Esophagus squamous epithelium (tissue), 5 donors: ENCODE measurements around the gene SEMA6D. TPM values are rescaled to one million over a fixed set of nuclear protein-coding genes. Genes with fewer than 3 reads are reported as not detected.

ENCODE experiments used
- DNase-seq: peaks from one replicate; lab custom pipeline; 2025; lab: John Stamatoyannopoulos, UW
- H3K27ac ChIP-seq, 4 donors: fragments of 200-600 bp; sonication (generic); one replicate each; pipeline ENCODE4 v1.5.1; 2016 to 2019; ENCODE audit warnings: mild to moderate bottlenecking in 1 of 4
- H3K27me3 ChIP-seq, 4 donors: fragments of 200-600 bp; sonication (generic); 1 replicate in 3 of 4; 2 replicates in 1 of 4; pipeline versions ENCODE4 v1.5.1 to v1.6.0; 2017 to 2021; ENCODE audit warnings: antibody characterized with exemption in 1 of 4
- H3K36me3 ChIP-seq, 3 donors: fragments of 200-600 bp; sonication (generic); one replicate each; pipeline ENCODE4 v1.5.1; 2016 to 2019
- H3K4me1 ChIP-seq, 3 donors: fragments of 200-600 bp; sonication (generic); one replicate each; pipeline ENCODE4 v1.5.1; 2017 to 2019
- H3K4me3 ChIP-seq, 4 donors: fragments of 200-600 bp; sonication (generic); 1 replicate in 3 of 4; 2 replicates in 1 of 4; pipeline ENCODE4 v1.5.1; 2016 to 2019; ENCODE audit warnings: mild to moderate bottlenecking in 2 of 4, moderate library complexity in 1 of 4
- H3K9me3 ChIP-seq, 3 donors: fragments of 200-600 bp; sonication (generic); one replicate each; pipeline ENCODE4 v1.5.1; 2016 to 2019
- CTCF ChIP-seq, 6 experiments: fragments of 450-650 bp in 4 of 6; fragments of 200-600 bp in 2 of 6; sonication (generic) in 2 of 6; IDR thresholded peaks; one replicate each; pipeline ENCODE4 v1.5.1; 2016 to 2019; ENCODE audit warnings: antibody characterized with exemption in 6 of 6, mild to moderate bottlenecking in 4 of 6, moderate library complexity in 4 of 6
- POLR2A ChIP-seq, 4 donors: fragments of 450-650 bp; IDR thresholded peaks; one replicate each; pipeline ENCODE4 v1.6.1; 2017; ENCODE audit warnings: antibody characterized with exemption in 4 of 4, mild to moderate bottlenecking in 4 of 4, moderate library complexity in 3 of 4
- WGBS, 2 donors: methylation state at CpG; one replicate each; pipeline ENCODE4 v1.1.5; 2018; 5-methylcytosine and 5-hydroxymethylcytosine counted together
- intact Hi-C: fragments of 100-400 bp; cut with DNase I; formaldehyde crosslinking; loops from one replicate; pipeline ENCODE4 v1.15.0; 2022
- total RNA-seq, 4 donors: library from RNA; depleted of rRNA; stranded (reverse); fragments of >200 nt; gene quantifications; one replicate each; pipeline ENCODE4 v1.1.0, GENCODE V29; 2016
- donor health status: DM: yes; HTN: yes; CAD: no.

The SEMA6D gene
- total RNA-seq, 4 donors from 2014 or later: 0.40 to 4.0 (median 1.1) TPM

DNA sequence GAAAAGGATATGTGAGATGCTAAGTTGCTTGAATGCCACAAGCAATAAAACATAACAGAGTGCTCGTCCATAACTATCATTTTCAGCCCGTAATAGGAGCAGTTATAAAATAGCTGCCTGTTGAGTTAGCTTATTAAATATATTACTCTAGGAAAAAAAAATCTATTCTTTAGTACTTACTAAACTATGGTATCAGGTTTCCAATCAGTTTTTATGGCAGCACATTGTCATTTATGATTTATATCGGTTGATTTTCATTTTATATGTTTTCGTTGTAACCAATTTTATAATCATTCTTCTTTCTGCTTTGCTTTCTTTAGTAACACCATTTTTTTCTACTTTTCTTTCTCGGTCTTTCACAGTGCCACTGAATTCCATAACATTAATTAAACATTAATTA, 51.9 kb downstream of the SEMA6D start:
- intact Hi-C loops: no loop called here
- 70 to 77% methylated on average over 5 of the region's 5 CpGs for WGBS, 2 donors

GRCh38 chr15:47773143-47773542, 55.8 kb downstream of the SEMA6D start:
- no peak overlapping the region for H3K27ac ChIP-seq
- no peak for TF ChIP-seq POLR2A (IDR thresholded peaks at IDR 0.05)
- no peak overlapping the region for H3K4me3 ChIP-seq
- H3K9me3 ChIP-seq: no peaks in the 10 kb centered on the region
- DNase-seq: no peak
- no peaks in the 10 kb centered on the region for H3K4me1 ChIP-seq
- no peaks in the 10 kb centered on the region for H3K27me3 ChIP-seq
- intact Hi-C loops: no loop called here
- H3K36me3 ChIP-seq: peaks cover 0 to 20% (median 0%) of the 10 kb centered on the region in 3 donors
- 79 to 86% methylated on average over 6 of the region's 6 CpGs for WGBS, 2 donors

More for the DNA sequence above, 51.9 kb downstream of the SEMA6D start:
- TF ChIP-seq CTCF (IDR thresholded peaks at IDR 0.05) (no peak), POLR2A (IDR thresholded peaks at IDR 0.05) (no peak)
- no peak overlapping the region for H3K27ac ChIP-seq
- H3K36me3 ChIP-seq: peaks cover 0 to 44% (median 0%) of the 10 kb centered on the region in 3 donors
- no peaks in the 10 kb centered on the region for H3K27me3 ChIP-seq
- no peaks in the 10 kb centered on the region for H3K9me3 ChIP-seq
- no peaks in the 10 kb centered on the region for H3K4me1 ChIP-seq
- no peak for DNase-seq
- no peak overlapping the region for H3K4me3 ChIP-seq

DNA sequence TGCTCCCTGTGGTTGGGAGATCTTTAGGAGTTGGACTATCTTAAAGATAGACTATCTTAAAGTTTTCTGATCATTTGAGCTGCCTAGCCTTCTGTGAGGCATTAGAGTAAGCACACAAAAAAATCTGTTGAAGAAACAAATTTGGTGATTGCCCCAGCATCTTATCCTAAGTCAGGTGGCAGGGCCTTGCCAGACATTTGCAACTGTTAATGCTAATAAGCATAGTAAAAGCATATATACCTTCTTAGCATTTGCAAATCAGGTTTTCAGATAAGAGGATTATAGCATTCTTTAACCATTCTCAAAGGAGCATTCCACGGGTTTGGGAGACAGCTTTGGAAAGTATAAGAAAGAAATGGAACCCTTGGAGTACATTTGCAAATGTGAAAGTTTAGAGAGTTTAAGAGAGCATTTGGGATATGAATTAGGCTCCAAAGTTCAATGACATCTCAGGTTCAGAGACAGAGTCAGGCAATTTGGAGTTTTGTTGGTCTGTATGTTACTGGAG, 61.0 kb downstream of the SEMA6D start:
- Histone ChIP-seq H3K4me3 (no peak overlapping the region), H3K27ac (no peak overlapping the region), H3K9me3 (no peaks in the 10 kb centered on the region), H3K36me3 (no peaks in the 10 kb centered on the region), H3K4me1 (no peaks in the 10 kb centered on the region), H3K27me3 (no peaks in the 10 kb centered on the region)
- 0 to 22% methylated on average over 1 of the region's 1 CpG for WGBS, 2 donors
- DNase-seq: no peak
- TF ChIP-seq CTCF (IDR thresholded peaks at IDR 0.05): no peak
- no peak for TF ChIP-seq POLR2A (IDR thresholded peaks at IDR 0.05)
- intact Hi-C loops: no loop called here

GRCh38 chr15:47780971-47781370, 63.7 kb downstream of the SEMA6D start:
- WGBS, 2 donors: 50 to 59% methylated on average over 2 of the region's 2 CpGs
- intact Hi-C loops: no loop called here
- H3K27me3 ChIP-seq: no peaks in the 10 kb centered on the region

GRCh38 chr15:47781527-47781926, 64.2 kb downstream of the SEMA6D start:
- Histone ChIP-seq H3K9me3 (no peaks in the 10 kb centered on the region), H3K27ac (no peak overlapping the region), H3K4me3 (no peak overlapping the region), H3K4me1 (no peaks in the 10 kb centered on the region), H3K27me3 (no peaks in the 10 kb centered on the region), H3K36me3 (no peaks in the 10 kb centered on the region)
- intact Hi-C loops: no loop called here
- no peak for DNase-seq
- TF ChIP-seq CTCF (IDR thresholded peaks at IDR 0.05) (no peak), POLR2A (IDR thresholded peaks at IDR 0.05) (no peak)
- WGBS, 2 donors: 42 to 54% methylated on average over 3 of the region's 3 CpGs

More at GRCh38 chr15:47780971-47781370, 63.7 kb downstream of the SEMA6D start:
- Histone ChIP-seq H3K36me3 (no peaks in the 10 kb centered on the region), H3K4me1 (no peaks in the 10 kb centered on the region), H3K4me3 (no peak overlapping the region), H3K9me3 (no peaks in the 10 kb centered on the region), H3K27ac (no peak overlapping the region)
- no peak for DNase-seq
- TF ChIP-seq CTCF (IDR thresholded peaks at IDR 0.05) (no peak), POLR2A (IDR thresholded peaks at IDR 0.05) (no peak)

GRCh38 chr15:47784820-47785219, 67.5 kb downstream of the SEMA6D start:
- H3K4me1 ChIP-seq: no peaks in the 10 kb centered on the region
- no peak overlapping the region for H3K4me3 ChIP-seq
- intact Hi-C loops: no loop called here
- no peaks in the 10 kb centered on the region for H3K9me3 ChIP-seq
- DNase-seq: no peak
- H3K36me3 ChIP-seq: no peaks in the 10 kb centered on the region
- no peak overlapping the region for H3K27ac ChIP-seq
- TF ChIP-seq POLR2A (IDR thresholded peaks at IDR 0.05) (no peak), CTCF (IDR thresholded peaks at IDR 0.05) (no peak)
- no peaks in the 10 kb centered on the region for H3K27me3 ChIP-seq
